NCI-H1092 (cell line): ENCODE results near the gene SEC61G.

Experiments
- DNase-seq: peaks from one replicate; lab custom pipeline; 2025; lab: John Stamatoyannopoulos, UW

SEC61G gene

GRCh38 chr7:54758702-54759592 is at the start of gene SEC61G:
SEC61G (minus strand) TSS chr7:54759211; CDS start chr7:54757588, 1,623 bp downstream.
- DNase-seq: peak; percentile 98

GRCh38 chr7:54802841-54803240 is 43.8 kb upstream of the SEC61G start:
- DNase-seq: no peak

- DNase-seq: no peak
Observed at GRCh38 chr7:54802114-54802513, 43.1 kb upstream of the SEC61G start.

- no peak for DNase-seq
Observed at GRCh38 chr7:54799792-54800191, 40.8 kb upstream of the SEC61G start.

- DNase-seq: no peak
Observed at GRCh38 chr7:54798530-54798929, 39.5 kb upstream of the SEC61G start.

- DNase-seq: no peak
Observed at GRCh38 chr7:54796853-54797252, 37.8 kb upstream of the SEC61G start.

GRCh38 chr7:54796150-54796549 is 37.1 kb upstream of the SEC61G start:
- peak; percentile 6 for DNase-seq

GRCh38 chr7:54792383-54792782 is 33.4 kb upstream of the SEC61G start:
- no peak for DNase-seq

GRCh38 chr7:54788664-54789063 is 29.7 kb upstream of the SEC61G start:
- DNase-seq: peak; percentile 48

GRCh38 chr7:54785261-54785660 is 26.2 kb upstream of the SEC61G start:
- DNase-seq: no peak

GRCh38 chr7:54783952-54784351 is 24.9 kb upstream of the SEC61G start:
- DNase-seq: no peak

- no peak for DNase-seq
Observed at GRCh38 chr7:54782829-54783228, 23.8 kb upstream of the SEC61G start.

GRCh38 chr7:54782314-54782713 is 23.3 kb upstream of the SEC61G start:
- no peak for DNase-seq

GRCh38 chr7:54781134-54781920 is 22.3 kb upstream of the SEC61G start:
- no peak for DNase-seq

- DNase-seq: no peak
Observed at GRCh38 chr7:54780490-54780889, 21.5 kb upstream of the SEC61G start.

- DNase-seq: no peak
Observed at GRCh38 chr7:54778696-54779540, 19.9 kb upstream of the SEC61G start.

- DNase-seq: no peak
Observed at GRCh38 chr7:54778166-54778565, 19.2 kb upstream of the SEC61G start.

GRCh38 chr7:54774785-54775740 is 16.1 kb upstream of the SEC61G start:
- no peak for DNase-seq

- peak; percentile 87 for DNase-seq
Observed at GRCh38 chr7:54773472-54774399, 14.7 kb upstream of the SEC61G start.

GRCh38 chr7:54769203-54769602 is 10.2 kb upstream of the SEC61G start:
- DNase-seq: no peak
